Vagina (tissue), 2 donors: ENCODE data around the gene ACTL6A.
A peak's percentile ranks its signal among the peaks of the same experiment; 100 is the strongest.

ENCODE experiments used
- POLR2A ChIP-seq, 2 donors: fragments of 450-650 bp; IDR thresholded peaks; one replicate each; pipeline ENCODE4 v1.6.1; 2017; ENCODE audit warnings: antibody characterized with exemption in 2 of 2, mild to moderate bottlenecking in 2 of 2, moderate library complexity in 2 of 2
- POLR2AphosphoS5 ChIP-seq, 2 donors: sonication (generic); formaldehyde crosslinking; IDR thresholded peaks; one replicate each; pipeline ENCODE4 v1.9.0; 2017; ENCODE audit warnings: antibody characterized with exemption in 2 of 2, mild to moderate bottlenecking in 2 of 2, low read depth in 1 of 2; ENCODE audit not compliant: insufficient read depth in 1 of 2
- TF ChIP-seq, protein P1 (sequence below), 3 experiments: fragments of 450-650 bp in 2 of 3; fragments of 200-600 bp in 1 of 3; sonication (generic) in 1 of 3; IDR thresholded peaks; one replicate each; pipeline ENCODE4 v1.5.1; 2017 to 2019; ENCODE audit warnings: antibody characterized with exemption in 3 of 3, mild to moderate bottlenecking in 2 of 3, moderate library complexity in 2 of 3

DNA sequence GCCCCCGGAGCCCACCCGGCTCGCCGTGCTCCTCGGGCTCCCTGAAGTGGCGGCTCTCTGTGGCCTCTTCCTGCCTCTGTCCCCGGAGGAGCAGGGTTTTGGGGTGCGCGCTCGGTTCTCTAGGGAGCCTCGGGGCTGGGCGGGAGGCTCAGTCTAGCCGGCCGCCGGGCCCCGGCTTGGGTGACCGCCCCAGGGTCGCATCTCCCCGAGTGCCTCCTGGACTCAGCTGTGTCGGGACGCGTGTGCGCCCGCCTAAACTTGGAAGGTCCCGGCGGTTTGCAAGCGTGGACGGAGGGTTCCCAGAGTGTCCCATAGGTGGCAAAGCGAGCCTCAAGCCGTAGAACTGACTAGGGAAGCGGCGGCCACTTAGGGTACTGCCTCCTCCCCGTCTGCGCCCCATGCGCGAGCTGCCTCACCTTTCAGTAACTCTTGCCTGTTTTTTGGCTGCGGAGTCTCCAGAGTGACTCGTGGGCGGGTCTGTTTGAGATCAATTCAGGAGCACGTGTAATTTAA, 601 bp downstream of the ACTL6A start:
- TF ChIP-seq, protein P1, sequence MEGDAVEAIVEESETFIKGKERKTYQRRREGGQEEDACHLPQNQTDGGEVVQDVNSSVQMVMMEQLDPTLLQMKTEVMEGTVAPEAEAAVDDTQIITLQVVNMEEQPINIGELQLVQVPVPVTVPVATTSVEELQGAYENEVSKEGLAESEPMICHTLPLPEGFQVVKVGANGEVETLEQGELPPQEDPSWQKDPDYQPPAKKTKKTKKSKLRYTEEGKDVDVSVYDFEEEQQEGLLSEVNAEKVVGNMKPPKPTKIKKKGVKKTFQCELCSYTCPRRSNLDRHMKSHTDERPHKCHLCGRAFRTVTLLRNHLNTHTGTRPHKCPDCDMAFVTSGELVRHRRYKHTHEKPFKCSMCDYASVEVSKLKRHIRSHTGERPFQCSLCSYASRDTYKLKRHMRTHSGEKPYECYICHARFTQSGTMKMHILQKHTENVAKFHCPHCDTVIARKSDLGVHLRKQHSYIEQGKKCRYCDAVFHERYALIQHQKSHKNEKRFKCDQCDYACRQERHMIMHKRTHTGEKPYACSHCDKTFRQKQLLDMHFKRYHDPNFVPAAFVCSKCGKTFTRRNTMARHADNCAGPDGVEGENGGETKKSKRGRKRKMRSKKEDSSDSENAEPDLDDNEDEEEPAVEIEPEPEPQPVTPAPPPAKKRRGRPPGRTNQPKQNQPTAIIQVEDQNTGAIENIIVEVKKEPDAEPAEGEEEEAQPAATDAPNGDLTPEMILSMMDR (IDR thresholded peaks at IDR 0.05) = peak in 1 of 3 experiments; percentile 50
- TF ChIP-seq POLR2AphosphoS5 (IDR thresholded peaks at IDR 0.05; ENCODE audit: insufficient read depth in 1 of 2, low read depth in 1 of 2) (no peak), POLR2A (IDR thresholded peaks at IDR 0.05) (no peak)
